ENCODE data around the gene ACOT8. TPM values are rescaled to one million over a fixed set of nuclear protein-coding genes. Genes with fewer than 3 reads are reported as not detected.

Gene ACOT8
- total and polyA plus RNA-seq, 9 of the 15 experiments (the other 6 are each of a cell fraction or from before 2014, with no cell fraction given), result 8.2 to 46.7 (median 20.7) TPM

DNA sequence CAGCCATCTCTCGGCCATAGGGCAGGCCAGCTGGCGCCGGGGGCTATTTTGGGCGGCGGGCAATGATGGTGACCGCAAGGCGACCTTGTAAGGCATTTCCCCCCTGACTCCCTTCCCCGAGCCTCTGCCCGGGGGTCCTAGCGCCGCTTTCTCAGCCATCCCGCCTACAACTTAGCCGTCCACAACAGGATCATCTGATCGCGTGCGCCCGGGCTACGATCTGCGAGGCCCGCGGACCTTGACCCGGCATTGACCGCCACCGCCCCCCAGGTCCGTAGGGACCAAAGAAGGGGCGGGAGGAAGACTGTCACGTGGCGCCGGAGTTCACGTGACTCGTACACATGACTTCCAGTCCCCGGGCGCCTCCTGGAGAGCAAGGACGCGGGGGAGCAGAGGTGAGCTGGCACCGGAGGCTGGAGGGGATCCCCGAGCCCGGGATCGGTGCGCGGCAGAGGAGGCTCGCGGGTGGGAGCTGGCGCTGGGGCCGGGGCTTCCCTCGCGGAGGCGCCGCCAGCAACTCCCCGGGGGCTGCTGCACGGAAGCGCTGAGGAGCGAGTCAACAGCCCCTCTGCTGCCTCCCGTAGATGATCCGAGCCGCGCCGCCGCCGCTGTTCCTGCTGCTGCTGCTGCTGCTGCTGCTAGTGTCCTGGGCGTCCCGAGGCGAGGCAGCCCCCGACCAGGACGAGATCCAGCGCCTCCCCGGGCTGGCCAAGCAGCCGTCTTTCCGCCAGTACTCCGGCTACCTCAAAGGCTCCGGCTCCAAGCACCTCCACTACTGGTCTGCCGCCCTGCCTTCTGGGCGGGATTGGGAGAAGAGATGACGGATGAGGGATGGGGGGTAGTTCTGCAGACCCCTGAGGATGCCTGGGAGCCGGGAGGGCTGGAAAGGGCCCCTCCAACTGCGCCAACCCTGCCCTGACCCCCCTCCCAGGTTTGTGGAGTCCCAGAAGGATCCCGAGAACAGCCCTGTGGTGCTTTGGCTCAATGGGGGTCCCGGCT lies 34.1 kb upstream of the ACOT8 start, which contains the start of the genes CTSA and NEURL2 (continued):
- TF ChIP-seq, protein P1, sequence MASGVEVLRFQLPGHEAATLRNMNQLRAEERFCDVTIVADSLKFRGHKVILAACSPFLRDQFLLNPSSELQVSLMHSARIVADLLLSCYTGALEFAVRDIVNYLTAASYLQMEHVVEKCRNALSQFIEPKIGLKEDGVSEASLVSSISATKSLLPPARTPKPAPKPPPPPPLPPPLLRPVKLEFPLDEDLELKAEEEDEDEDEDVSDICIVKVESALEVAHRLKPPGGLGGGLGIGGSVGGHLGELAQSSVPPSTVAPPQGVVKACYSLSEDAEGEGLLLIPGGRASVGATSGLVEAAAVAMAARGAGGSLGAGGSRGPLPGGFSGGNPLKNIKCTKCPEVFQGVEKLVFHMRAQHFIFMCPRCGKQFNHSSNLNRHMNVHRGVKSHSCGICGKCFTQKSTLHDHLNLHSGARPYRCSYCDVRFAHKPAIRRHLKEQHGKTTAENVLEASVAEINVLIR (CRISPR knock-in tag; IDR thresholded peaks at IDR 0.05), result no peak
- TF ChIP-seq NEUROD1 (IDR thresholded peaks at IDR 0.05; ENCODE audit: borderline replicate concordance, low read depth, low read length, partially characterized antibody), result no peak
- no peak for TF ChIP-seq GABPB2 (CRISPR knock-in tag; conservative IDR thresholded peaks at IDR 0.05)
- no peak for TF ChIP-seq NCOA1 (IDR thresholded peaks at IDR 0.05; ENCODE audit: low read depth)
- TF ChIP-seq TCF7L2 (IDR thresholded peaks at IDR 0.05; ENCODE audit: low read depth, low read length), result no peak
- TF ChIP-seq RBFOX2 (IDR thresholded peaks at IDR 0.05; ENCODE audit: low read depth, low read length), result peak; percentile 89
- TF ChIP-seq ZNF318 (IDR thresholded peaks at IDR 0.05; ENCODE audit: borderline replicate concordance in 1 of 2, low read depth in 1 of 2), result no peak
- peak; percentile 88 for TF ChIP-seq ESRRA (IDR thresholded peaks at IDR 0.05; ENCODE audit: borderline replicate concordance, low read depth)
- peak; percentile 73 to 99; a peak in 3 of 4 replicates for TF ChIP-seq HDAC1 (IDR thresholded peaks at IDR 0.05)
- peak; percentile 98 for TF ChIP-seq BHLHE40 (IDR thresholded peaks at IDR 0.05; ENCODE audit: low read length)
- no peak for TF ChIP-seq SETDB1 (IDR thresholded peaks at IDR 0.05; ENCODE audit: low read length)
- TF ChIP-seq ZBTB2 (IDR thresholded peaks at IDR 0.05), result no peak
- no peak for TF ChIP-seq MCM7 (IDR thresholded peaks at IDR 0.05)
- no peak for TF ChIP-seq ZSCAN29 (IDR thresholded peaks at IDR 0.05)
- TF ChIP-seq MLLT1 (IDR thresholded peaks at IDR 0.05), result peak in 1 of 2 experiments; percentile 42; a peak in 2 of 4 replicates

Measured in K562 (cell line).